ENCODE results near the gene FKBP6.
"Not testable (repeated sequence)": the region's sequence is repeated elsewhere in the genome, so short reads cannot be mapped to it uniquely, and the experiment has no call there.

Gene FKBP6

GRCh38 chr7:73366990-73367389 is 39.0 kb downstream of the FKBP6 start:
- TF ChIP-seq CTCF (IDR thresholded peaks at IDR 0.05) (no peak), ZFX (IDR thresholded peaks at IDR 0.05; ENCODE audit: borderline replicate concordance) (no peak)
- H3K27ac ChIP-seq = no peak overlapping the region

- no peak overlapping the region for H3K27ac ChIP-seq
- TF ChIP-seq CTCF (IDR thresholded peaks at IDR 0.05) = no peak
- no peak for TF ChIP-seq ZFX (IDR thresholded peaks at IDR 0.05; ENCODE audit: borderline replicate concordance)
Measured at GRCh38 chr7:73369009-73369408, 41.0 kb downstream of the FKBP6 start.

- H3K27ac ChIP-seq = no peak overlapping the region
- no peak for TF ChIP-seq CTCF (IDR thresholded peaks at IDR 0.05)
- TF ChIP-seq ZFX (IDR thresholded peaks at IDR 0.05; ENCODE audit: borderline replicate concordance) = no peak
Measured at GRCh38 chr7:73369622-73370021, 41.7 kb downstream of the FKBP6 start.

- H3K27ac ChIP-seq = no peak overlapping the region
- TF ChIP-seq CTCF (IDR thresholded peaks at IDR 0.05) = no peak
- TF ChIP-seq ZFX (IDR thresholded peaks at IDR 0.05; ENCODE audit: borderline replicate concordance) = no peak
Measured at GRCh38 chr7:73373741-73374140, 45.8 kb downstream of the FKBP6 start.

GRCh38 chr7:73376262-73376661 is 48.3 kb downstream of the FKBP6 start:
- not testable (repeated sequence) for H3K27ac ChIP-seq

- TF ChIP-seq ZFX (IDR thresholded peaks at IDR 0.05; ENCODE audit: borderline replicate concordance) (no peak), CTCF (IDR thresholded peaks at IDR 0.05) (no peak)
- no peak overlapping the region for H3K27ac ChIP-seq
Measured at GRCh38 chr7:73376671-73377412, 48.9 kb downstream of the FKBP6 start.

GRCh38 chr7:73377413-73378200 is 49.6 kb downstream of the FKBP6 start:
- H3K27ac ChIP-seq = not testable (repeated sequence)

- TF ChIP-seq CTCF (IDR thresholded peaks at IDR 0.05) (no peak), ZFX (IDR thresholded peaks at IDR 0.05; ENCODE audit: borderline replicate concordance) (no peak)
- no peak overlapping the region for H3K27ac ChIP-seq
Measured at GRCh38 chr7:73382934-73383503, 55.1 kb downstream of the FKBP6 start.
